AG04450 (cell line): ENCODE data around the gene SLC25A29. TPM values are rescaled to one million over a fixed set of nuclear protein-coding genes. Genes with fewer than 3 reads are reported as not detected.
"Not testable (repeated sequence)": the region's sequence is repeated elsewhere in the genome, so short reads cannot be mapped to it uniquely, and the experiment has no call there.

Experiments
- CTCF ChIA-PET: fragments of 300-600, 350-600 bp; formaldehyde crosslinking; extraction: SDS; loops from one replicate; lab custom pipeline; 2022; ENCODE audit warnings: antibody characterized with exemption, inconsistent platforms; lab: Charles Lee
- POLR2A ChIA-PET: fragments of 350-600 bp; formaldehyde crosslinking; extraction: SDS; loops from one replicate; lab custom pipeline; 2021; ENCODE audit warnings: antibody characterized with exemption, inconsistent platforms; lab: Yijun Ruan, JAX
- DNase-seq: peaks from one replicate; pipeline ENCODE4 v3.0.0-alpha.2; 2011; ENCODE audit warnings: low read depth, low spot score
- H3K27ac ChIP-seq: one replicate; pipeline ENCODE4 v1.5.1; 2012; ENCODE audit warnings: low read depth, low read length, control low read depth
- H3K27me3 ChIP-seq: one replicate; pipeline ENCODE4 v1.6.0; 2012; ENCODE audit warnings: low read length; ENCODE audit not compliant: control insufficient read depth, insufficient read depth
- H3K4me3 ChIP-seq: 2 replicates; pipeline ENCODE4 v1.5.1; 2011; ENCODE audit warnings: mild to moderate bottlenecking, low read depth, low read length, control low read depth
- H3K9me3 ChIP-seq: 2 replicates; pipeline ENCODE4 v1.5.1; 2012; ENCODE audit warnings: low read length; ENCODE audit not compliant: control insufficient read depth, insufficient read depth
- polyA plus RNA-seq: library from polyadenylated mRNA; depleted of rRNA; stranded (reverse); fragments of >200 nt; gene quantifications from 2 replicates; pipeline ENCODE4 v1.2.3, GENCODE V29; 2011
- TF ChIP-seq, protein P1 (sequence below): IDR thresholded peaks from 2 replicates; pipeline ENCODE4 v1.5.1; 2011; ENCODE audit warnings: low read depth, low read length, control low read depth, inconsistent platforms

The SLC25A29 gene
- polyA plus RNA-seq, 1 experiment: 21.3 TPM

GRCh38 chr14:100286484-100287191, 19.6 kb downstream of the SLC25A29 start:
- DNase-seq: no peak
- CTCF ChIA-PET: interaction anchor here (0.6 to 2.9 kb wide), 11 partner anchors 9 to 88 kb away, joined by 3 to 40 read pairs (median 5); a partner anchor contains a TSS
- no peak overlapping the region for H3K27ac ChIP-seq
- H3K27me3 ChIP-seq: no peaks in the 10 kb centered on the region
- H3K4me3 ChIP-seq: no peak overlapping the region
- POLR2A ChIA-PET: interaction anchor here (1.1 kb wide), 1 partner anchor 89 kb away, joined by 3 read pairs; a partner anchor contains a TSS
- TF ChIP-seq, protein P1, sequence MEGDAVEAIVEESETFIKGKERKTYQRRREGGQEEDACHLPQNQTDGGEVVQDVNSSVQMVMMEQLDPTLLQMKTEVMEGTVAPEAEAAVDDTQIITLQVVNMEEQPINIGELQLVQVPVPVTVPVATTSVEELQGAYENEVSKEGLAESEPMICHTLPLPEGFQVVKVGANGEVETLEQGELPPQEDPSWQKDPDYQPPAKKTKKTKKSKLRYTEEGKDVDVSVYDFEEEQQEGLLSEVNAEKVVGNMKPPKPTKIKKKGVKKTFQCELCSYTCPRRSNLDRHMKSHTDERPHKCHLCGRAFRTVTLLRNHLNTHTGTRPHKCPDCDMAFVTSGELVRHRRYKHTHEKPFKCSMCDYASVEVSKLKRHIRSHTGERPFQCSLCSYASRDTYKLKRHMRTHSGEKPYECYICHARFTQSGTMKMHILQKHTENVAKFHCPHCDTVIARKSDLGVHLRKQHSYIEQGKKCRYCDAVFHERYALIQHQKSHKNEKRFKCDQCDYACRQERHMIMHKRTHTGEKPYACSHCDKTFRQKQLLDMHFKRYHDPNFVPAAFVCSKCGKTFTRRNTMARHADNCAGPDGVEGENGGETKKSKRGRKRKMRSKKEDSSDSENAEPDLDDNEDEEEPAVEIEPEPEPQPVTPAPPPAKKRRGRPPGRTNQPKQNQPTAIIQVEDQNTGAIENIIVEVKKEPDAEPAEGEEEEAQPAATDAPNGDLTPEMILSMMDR: no peak
- no peaks in the 10 kb centered on the region; the same call in 1 of the 2 replicates for H3K9me3 ChIP-seq

GRCh38 chr14:100285913-100286400, 20.3 kb downstream of the SLC25A29 start:
- H3K27ac ChIP-seq: no peak overlapping the region
- ChIA-PET CTCF (interaction anchor here (0.5 to 2.9 kb wide), 23 partner anchors 10 to 1332 kb away, joined by 3 to 40 read pairs (median 4); a partner anchor contains a TSS), POLR2A (interaction anchor here (1.1 kb wide), 1 partner anchor 89 kb away, joined by 3 read pairs; a partner anchor contains a TSS)
- no peaks in the 10 kb centered on the region for H3K27me3 ChIP-seq
- no peaks in the 10 kb centered on the region; the same call in 1 of the 2 replicates for H3K9me3 ChIP-seq
- peak overlapping the region; percentile 66 for H3K4me3 ChIP-seq
- TF ChIP-seq, protein P1: no peak
- DNase-seq: no peak

- Histone ChIP-seq H3K4me3 (peak overlapping the region; percentile 66), H3K9me3 (no peaks in the 10 kb centered on the region; the same call in 1 of the 2 replicates), H3K27ac (peak overlapping the region; percentile 39), H3K27me3 (no peaks in the 10 kb centered on the region)
- TF ChIP-seq, protein P1: peak; percentile 79
- DNase-seq: no peak
- ChIA-PET POLR2A (interaction anchor here (1.1 kb wide), 1 partner anchor 90 kb away, joined by 3 read pairs; a partner anchor contains a TSS), CTCF (interaction anchor here (0.6 to 2.9 kb wide), 24 partner anchors 9 to 146 kb away, joined by 3 to 40 read pairs (median 4); a partner anchor contains a TSS)
Measured at GRCh38 chr14:100285021-100285912, 21.0 kb downstream of the SLC25A29 start.

GRCh38 chr14:100283984-100284881, 22.0 kb downstream of the SLC25A29 start:
- TF ChIP-seq, protein P1: no peak
- peak overlapping the region; percentile 66; the same call in 1 of the 2 replicates for H3K4me3 ChIP-seq
- CTCF ChIA-PET: interaction anchor here (0.5 to 2.9 kb wide), 11 partner anchors 8 to 94 kb away, joined by 3 to 40 read pairs (median 5); no protein-coding TSS in a partner anchor
- no peaks in the 10 kb centered on the region for H3K27me3 ChIP-seq
- no peaks in the 10 kb centered on the region; the same call in 1 of the 2 replicates for H3K9me3 ChIP-seq
- POLR2A ChIA-PET: no interaction called here
- no peak for DNase-seq
- H3K27ac ChIP-seq: no peak overlapping the region

DNA sequence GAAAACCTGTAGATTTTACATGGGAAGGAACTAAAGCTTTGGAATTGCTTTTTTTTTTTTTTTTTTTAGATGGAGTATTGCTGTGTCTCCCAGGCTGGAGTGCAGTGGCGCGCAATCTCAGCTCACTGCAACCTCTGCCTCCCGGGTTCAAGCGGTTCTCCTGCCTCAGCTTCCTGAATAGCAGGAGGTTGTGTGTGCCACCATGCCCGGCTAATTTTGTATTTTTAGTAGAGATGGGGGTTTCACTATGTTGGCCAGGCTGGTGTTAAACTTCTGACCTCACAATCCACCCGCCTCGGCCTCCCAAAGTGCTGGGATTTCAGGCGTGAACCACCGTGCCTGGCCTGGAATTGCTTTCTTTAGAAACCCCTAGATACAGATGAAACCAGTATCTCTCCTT, 22.8 kb downstream of the SLC25A29 start:
- CTCF ChIA-PET: interaction anchor here (1.2 to 1.4 kb wide), 2 partner anchors 20 to 43 kb away, joined by 3 read pairs; no protein-coding TSS in a partner anchor
- POLR2A ChIA-PET: not testable (repeated sequence)

More for the DNA sequence above, 22.8 kb downstream of the SLC25A29 start:
- not testable (repeated sequence) for H3K27ac ChIP-seq, H3K27me3 ChIP-seq, H3K4me3 ChIP-seq, DNase-seq, H3K9me3 ChIP-seq
